NCI-H2196 (cell line): ENCODE measurements around the gene ARHGAP18.

Source experiments
- DNase-seq: peaks from one replicate; lab custom pipeline; 2025; ENCODE audit not compliant: unreplicated experiment; lab: John Stamatoyannopoulos, UW

ARHGAP18 gene

DNA sequence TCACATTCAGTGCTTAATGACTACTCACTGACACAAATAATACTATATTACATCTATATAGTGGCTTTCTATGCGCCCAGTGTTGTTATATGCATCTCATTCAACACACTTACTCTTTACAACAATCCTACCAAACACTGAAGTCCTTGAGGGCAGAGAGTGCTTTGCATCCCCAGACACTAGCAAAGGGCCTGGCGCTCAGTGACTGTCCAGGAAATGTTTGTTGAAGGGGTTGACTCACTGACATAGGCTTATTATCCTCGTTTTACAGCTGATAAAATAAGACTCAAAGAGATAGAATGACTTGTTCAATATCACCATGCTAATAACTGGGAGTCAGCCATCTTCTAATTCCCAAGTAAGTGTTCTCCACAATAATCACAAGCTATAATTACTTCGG, 163.3 kb downstream of the ARHGAP18 start:
- no peak for DNase-seq

DNA sequence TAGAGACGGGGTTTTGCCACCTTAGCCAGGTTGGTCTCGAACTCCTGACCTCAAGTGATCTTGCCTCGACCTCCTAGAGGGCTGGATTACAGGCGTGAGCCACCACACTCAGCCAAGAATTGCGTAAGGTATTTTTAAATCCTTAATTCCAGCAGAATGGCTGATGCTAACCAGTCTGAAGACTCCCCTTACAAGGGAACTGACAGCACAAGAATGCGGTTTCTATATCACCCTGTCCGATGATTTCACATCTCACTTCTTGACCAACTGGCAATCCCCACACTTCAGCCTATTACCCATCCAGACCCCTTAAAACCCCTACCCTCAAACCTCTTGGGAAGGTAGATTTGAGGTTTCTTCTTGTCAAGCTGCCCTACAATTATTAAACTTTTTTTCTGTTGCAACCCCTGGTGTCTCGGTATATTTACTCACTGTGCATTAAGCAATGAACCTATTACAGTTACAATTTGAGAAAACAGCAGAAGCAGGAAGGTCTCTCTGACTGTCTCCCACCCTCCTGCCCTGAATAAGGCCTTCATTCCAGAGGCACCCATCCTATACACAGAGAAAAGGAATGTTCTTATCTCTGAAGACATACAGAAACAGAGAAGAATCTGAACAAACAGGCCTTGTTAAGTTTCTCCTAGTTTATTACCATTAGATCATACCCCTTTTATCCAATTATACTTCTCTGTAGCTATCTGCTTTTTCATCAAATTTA, 164.9 kb downstream of the ARHGAP18 start:
- DNase-seq, result no peak

DNA sequence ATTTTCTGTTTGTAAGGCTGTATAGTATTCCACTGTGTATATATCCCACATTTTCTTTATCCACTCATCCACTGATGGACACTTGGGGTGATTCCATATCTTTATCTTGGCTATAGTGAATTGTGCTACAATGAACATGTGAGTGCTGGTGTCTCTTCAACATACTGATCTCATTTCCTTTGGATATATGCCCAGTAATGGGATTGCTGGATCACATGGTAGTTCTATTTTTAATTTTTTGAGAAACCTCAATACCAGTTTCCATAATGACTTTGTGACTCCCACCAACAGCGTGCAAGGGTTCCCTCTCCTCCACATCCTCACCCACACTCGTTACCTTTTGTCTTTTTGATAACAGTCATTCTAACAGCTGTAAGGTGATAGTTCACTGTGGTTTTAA, 166.0 kb downstream of the ARHGAP18 start:
- DNase-seq, result no peak

DNA sequence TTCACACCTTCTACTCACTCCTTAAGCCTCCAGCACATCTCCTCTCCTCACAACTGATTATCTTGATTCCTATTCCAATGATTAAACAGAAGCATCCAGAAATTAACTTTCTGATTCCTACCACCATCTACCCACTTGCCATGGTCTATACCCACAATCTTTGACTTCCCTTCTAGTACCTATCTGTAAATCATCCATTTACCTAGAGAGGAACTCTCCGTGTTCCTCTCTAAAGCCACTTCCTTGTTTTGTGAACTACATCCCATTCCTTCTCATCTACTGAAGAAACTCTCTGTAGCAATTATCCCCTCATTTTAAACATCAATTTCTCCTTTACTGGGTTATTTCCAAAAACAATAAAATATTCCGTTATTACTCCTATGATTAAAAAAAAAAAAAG, 167.3 kb downstream of the ARHGAP18 start:
- DNase-seq, result no peak

DNA sequence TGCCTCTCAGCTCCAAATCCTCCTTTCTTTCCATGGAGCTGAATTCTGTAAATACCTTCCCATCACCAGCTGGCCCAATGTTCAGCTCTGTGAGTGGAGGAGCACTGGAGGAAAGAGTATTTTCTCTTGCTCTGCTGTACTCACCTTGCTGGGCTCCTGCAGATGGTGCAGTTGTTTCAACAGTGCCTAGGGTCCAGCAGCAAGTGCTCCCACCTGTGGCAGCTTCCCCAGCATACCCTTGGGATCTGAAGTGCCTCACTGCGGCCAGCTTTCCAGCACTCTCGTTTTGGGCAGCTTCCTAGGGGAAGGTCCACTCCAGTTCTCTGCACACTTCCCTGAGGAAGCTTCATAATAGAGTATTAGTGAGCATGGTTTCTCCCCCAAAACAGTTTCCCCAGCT, 170.9 kb downstream of the ARHGAP18 start:
- DNase-seq, result no peak

DNA sequence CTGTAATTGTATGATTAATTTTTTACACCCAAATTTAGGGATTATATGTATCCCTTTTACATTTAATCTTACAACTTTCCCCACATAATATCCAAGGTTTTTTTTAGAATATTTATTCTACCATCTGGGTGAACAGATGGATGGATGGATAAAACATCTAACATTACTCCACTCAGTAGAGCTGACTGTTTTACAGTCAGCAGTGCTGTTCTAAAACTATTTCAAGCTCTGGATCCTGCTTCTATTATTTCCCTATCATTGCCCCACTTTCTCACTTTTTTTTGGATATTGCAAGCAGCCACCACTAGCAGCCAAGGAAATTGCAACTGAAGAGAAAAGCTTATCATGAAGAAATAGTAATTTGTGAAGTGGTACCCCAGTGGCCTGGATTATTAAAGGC, 173.7 kb downstream of the ARHGAP18 start:
- no peak for DNase-seq

DNA sequence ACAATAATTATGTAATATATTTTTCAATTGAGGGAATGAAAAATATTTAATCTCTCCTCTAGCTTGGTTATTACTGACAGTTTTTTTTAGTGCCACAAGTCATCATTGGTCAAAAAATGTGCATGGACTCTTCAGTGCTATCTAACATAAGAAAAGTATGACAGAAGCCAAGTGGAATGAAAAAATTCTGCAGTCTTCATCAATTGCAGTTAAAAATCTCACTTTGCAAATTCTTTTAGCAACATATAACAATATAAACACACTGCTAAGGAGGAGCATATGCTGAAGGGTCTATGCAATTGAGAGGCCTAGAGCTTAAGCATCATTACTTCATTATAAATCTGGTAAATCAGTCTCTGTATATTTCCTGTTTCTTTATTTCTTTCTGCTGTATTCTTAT, 175.1 kb downstream of the ARHGAP18 start:
- DNase-seq, result no peak
